Measurements from ENCODE around the gene NRXN3.
A peak's percentile ranks its signal among the peaks of the same experiment; 100 is the strongest.

The NRXN3 gene

DNA sequence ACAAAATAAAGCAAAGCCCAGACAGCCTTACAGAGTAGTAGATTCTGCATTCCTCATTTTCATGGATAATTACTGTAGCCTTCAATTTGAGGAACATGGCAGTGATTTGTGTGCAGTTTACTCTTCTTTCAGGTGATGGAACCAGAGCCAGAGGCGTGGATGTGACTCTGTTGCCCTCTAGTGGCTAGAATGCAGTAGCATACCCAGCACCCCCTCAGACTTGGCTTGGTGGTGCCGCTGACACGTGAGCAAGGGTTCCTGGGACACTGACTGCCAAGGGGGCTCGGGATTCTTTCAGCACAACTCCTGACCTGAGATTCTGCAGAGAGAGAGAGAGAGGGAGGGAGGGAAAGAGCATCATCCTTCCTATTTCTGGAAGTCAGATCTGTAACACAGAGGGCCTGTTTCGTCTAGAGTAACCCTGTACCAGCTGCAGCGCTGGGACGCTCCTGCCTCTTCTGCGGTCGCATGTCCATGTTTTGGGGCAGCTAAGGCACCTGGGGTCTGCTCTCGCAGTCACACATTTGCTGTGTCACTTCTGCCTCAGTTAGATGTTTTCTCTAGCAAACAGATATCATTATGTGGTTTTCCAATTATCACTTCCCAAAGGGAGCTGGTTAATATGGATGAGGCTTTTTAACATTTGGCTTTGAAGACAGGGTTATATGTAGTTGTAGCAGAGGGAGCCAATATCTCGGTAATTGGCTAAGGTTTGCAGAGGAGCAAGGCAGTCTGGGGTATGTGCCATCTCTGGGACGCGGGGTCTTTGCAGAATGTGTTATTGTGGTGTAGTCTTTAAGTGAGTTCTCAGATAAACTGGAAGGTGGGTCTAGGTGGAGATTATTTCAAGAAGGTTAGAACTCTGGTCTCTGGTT, 428.1 kb downstream of the NRXN3 start:
- TF ChIP-seq, protein P1, sequence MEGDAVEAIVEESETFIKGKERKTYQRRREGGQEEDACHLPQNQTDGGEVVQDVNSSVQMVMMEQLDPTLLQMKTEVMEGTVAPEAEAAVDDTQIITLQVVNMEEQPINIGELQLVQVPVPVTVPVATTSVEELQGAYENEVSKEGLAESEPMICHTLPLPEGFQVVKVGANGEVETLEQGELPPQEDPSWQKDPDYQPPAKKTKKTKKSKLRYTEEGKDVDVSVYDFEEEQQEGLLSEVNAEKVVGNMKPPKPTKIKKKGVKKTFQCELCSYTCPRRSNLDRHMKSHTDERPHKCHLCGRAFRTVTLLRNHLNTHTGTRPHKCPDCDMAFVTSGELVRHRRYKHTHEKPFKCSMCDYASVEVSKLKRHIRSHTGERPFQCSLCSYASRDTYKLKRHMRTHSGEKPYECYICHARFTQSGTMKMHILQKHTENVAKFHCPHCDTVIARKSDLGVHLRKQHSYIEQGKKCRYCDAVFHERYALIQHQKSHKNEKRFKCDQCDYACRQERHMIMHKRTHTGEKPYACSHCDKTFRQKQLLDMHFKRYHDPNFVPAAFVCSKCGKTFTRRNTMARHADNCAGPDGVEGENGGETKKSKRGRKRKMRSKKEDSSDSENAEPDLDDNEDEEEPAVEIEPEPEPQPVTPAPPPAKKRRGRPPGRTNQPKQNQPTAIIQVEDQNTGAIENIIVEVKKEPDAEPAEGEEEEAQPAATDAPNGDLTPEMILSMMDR (IDR thresholded peaks at IDR 0.05) = peak; percentile 94

DNA sequence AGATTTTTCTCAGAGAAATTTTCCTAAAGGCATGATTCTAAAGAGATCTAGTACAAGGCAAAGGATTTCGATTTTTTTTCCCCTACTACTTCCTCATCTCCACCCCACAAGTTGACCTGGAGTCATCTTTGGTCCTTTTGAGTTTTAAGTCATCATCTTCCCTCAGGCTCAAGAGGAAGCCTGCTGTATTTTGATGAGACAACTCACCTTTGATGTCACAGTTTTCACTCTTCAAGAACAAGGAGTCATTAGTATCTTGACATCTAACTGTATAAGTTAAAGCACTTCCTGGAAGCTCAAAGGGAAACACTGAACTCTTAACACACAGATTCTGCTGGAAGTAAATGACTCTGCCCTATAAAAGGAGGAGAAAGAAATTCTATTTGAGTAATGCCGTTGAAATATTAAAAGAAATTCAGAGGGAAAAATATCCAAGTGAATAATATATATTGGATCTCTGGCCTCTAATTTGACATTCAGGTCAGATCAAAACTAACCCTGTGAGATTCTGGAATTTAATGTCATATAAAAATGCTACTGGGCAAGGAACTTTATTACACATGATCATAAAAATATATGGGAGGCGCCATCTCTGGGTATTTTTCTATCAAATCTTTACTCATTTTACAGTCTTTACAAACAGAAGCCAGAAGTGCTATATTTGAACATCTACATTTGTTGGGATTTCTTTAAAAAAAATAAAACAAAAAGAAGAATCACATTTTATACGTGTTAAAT, 435.0 kb downstream of the NRXN3 start:
- TF ChIP-seq, protein P1 (IDR thresholded peaks at IDR 0.05) = no peak

DNA sequence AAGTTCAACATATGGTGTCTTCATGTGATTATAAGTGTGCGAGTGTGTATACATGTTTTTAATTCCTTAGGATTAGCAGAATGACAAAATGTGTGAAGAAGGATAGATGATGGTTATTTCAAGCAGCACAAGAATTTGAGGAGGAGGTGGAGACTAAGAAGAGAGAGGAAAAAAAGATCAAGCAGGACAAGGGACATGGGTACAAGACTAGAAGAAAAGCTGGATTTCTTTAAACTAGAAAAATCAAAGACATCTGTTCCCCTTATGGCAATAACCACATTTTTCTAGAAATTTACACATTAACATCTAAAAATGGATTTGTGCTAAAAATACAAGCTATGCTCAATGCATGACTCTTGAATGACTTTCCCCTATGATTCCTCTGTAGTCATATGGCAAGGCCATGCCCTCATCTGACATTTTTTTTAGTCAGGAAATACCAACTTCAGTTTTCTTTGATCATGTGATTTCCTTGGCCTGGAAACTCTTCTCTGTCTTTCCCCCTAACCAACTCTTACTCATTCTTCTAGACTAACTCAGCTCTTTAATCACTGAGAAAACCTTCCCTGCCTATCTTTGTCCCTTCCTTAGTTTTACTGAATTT, 435.8 kb downstream of the NRXN3 start:
- TF ChIP-seq, protein P1 (IDR thresholded peaks at IDR 0.05) = no peak

DNA sequence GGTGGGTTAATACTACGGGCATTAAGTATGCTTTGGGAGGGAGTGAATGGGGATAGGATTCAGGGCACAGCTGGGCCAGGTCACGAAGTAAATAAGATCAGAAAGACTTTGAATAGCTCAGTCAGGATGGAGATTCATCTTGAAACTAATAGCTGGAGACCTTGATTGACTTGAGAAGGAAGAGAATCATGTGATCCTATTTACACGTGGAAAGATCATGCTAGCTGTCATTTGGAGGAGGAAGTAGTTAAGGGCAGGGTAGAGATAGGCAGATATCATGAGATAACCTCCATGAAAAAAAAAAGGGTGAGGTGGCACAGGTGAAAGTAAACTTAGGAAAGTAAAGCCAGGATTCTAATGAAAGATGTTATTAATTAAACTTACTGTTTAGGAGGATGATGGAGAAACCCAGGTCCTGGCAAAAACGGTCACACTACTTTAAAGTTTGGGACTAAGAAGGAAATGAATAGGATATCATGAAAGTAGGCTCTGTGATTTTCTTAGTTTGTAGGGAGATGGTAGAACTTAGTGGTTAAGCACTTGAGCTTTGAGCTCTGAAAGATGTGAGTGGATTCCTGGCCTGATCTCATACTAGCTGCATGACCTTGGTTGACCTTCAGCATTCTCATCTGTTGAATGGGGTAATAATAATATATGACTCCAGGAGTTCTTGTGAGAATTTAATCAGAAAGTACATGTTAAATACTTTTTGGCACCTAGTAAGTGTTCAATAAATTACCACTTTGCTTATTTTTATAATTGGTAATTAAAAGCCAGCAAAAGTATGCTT, 439.0 kb downstream of the NRXN3 start:
- TF ChIP-seq, protein P1 (IDR thresholded peaks at IDR 0.05) = no peak

DNA sequence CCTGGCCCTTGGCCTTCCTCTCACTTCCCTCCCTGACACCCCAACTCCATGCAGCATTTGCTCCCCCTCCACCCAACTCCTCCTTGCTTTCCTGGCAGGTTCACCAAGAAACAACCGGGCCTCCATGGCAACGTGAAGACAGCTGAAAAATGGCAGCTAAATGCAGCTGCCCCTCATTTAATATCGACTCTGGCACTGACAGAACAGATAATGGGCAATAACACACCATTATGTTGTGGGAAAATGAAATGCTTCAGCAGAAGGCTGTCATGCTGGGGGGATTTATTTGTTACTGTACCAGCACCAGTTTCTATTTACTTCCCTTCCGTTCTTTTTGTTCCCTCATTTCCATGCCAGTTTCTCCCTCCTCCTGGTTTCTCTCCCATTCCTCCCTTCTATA, 440.8 kb downstream of the NRXN3 start:
- TF ChIP-seq, protein P1 (IDR thresholded peaks at IDR 0.05) = no peak

DNA sequence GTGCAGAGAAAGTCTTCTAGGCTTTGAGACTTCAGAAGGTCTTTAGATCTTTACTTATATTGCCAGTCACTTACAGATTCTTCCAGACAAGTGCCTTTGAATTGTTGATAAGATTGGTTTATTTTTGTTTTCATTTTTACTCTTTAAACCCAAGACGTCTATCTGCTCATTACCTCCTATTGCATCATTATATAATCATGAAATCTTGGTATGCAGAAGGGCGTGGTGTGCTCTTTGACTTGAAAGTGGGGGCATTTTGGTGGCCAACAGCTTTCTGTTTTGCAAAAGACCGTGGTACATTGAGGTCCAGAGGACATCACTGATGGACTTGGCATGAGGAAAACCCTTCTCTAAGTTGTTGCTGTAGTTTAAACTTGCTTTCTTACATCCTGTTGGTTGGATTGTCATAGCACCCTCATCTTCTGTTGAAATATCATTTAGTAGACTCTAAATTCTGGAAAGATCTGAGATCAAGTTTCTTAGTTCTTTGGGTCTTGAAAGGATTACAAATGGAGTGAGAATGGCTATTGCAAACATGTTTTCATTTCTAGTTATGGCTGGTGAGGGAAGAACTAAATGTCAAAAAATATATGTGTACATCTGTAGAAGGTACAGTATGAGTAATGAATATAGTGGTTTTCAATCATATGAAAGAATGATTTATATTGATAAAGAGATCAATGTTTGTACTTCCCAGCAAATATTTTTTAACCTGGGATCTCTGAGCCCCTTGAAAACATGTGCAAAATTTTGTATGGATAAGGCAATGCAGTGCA, 441.8 kb downstream of the NRXN3 start:
- TF ChIP-seq, protein P1 (IDR thresholded peaks at IDR 0.05) = no peak

Measured in LNCAP (cell line).